Neural cell (in vitro differentiated cells): ENCODE measurements around the gene WDR36. TPM values are rescaled to one million over a fixed set of nuclear protein-coding genes. Genes with fewer than 3 reads are reported as not detected.

ENCODE experiments used
- H2AFZ ChIP-seq: fragments of 200-600, 300-800 bp; sonication (generic), shearing (Covaris generic); 2 replicates; pipeline ENCODE4 v1.6.0; 2014; ENCODE audit warnings: low read depth, mild to moderate bottlenecking, antibody characterized with exemption, low read length, moderate library complexity
- H3F3A ChIP-seq: fragments of 200-600 bp; shearing (Covaris generic); 2 replicates; pipeline ENCODE4 v1.6.1; 2016; ENCODE audit warnings: mild to moderate bottlenecking, moderate library complexity, mixed read lengths, antibody characterized with exemption, low read length; ENCODE audit not compliant: insufficient read depth, poor library complexity, severe bottlenecking
- H3K27ac ChIP-seq: fragments of 200-600, 300-800 bp; sonication (generic), shearing (Covaris generic); 2 replicates; pipeline ENCODE4 v1.5.1; 2014; ENCODE audit warnings: mild to moderate bottlenecking, low read length, moderate library complexity
- H3K27me3 ChIP-seq: fragments of 300-800, 200-600 bp; sonication (generic), shearing (Covaris generic); 2 replicates; pipeline ENCODE4 v1.6.0; 2014; ENCODE audit warnings: mild to moderate bottlenecking, low read depth, low read length, moderate library complexity; ENCODE audit not compliant: insufficient read depth
- H3K36me3 ChIP-seq: fragments of 300-800, 200-600 bp; sonication (generic), shearing (Covaris generic); 2 replicates; pipeline ENCODE4 v1.5.1; 2014; ENCODE audit warnings: mild to moderate bottlenecking, antibody characterized with exemption, low read length, moderate library complexity; ENCODE audit not compliant: insufficient read depth
- H3K4me2 ChIP-seq: fragments of 300-800, 200-600 bp; sonication (generic), shearing (Covaris generic); 2 replicates; pipeline ENCODE4 v1.6.0; 2014; ENCODE audit warnings: mild to moderate bottlenecking, low read length
- H3K4me3 ChIP-seq: fragments of 300-800, 200-600 bp; sonication (generic), shearing (Covaris generic); 2 replicates; pipeline ENCODE4 v1.5.1; 2014; ENCODE audit warnings: mild to moderate bottlenecking, low read length, moderate library complexity
- H3K79me2 ChIP-seq: fragments of 200-600 bp; shearing (Covaris generic); replicated peaks from 2 replicates; pipeline ENCODE4 v1.6.0; 2014; ENCODE audit warnings: mild to moderate bottlenecking, low read length, moderate library complexity; ENCODE audit not compliant: insufficient read depth
- H3K9ac ChIP-seq: fragments of 300-800, 200-600 bp; sonication (generic), shearing (Covaris generic); 2 replicates; pipeline ENCODE4 v1.6.1; 2016; ENCODE audit warnings: mild to moderate bottlenecking, low read length, mixed read lengths
- H3K9me2 ChIP-seq: fragments of 200-600 bp; shearing (Covaris generic); 2 replicates; pipeline ENCODE4 v1.6.1; 2016; ENCODE audit warnings: mild to moderate bottlenecking, low read length, mixed read lengths; ENCODE audit not compliant: insufficient read depth
- H3K9me3 ChIP-seq: fragments of 200-600, 300-800 bp; sonication (generic), shearing (Covaris generic); 2 replicates; pipeline ENCODE4 v1.6.1; 2016; ENCODE audit warnings: mild to moderate bottlenecking, mixed run types, low read length, moderate library complexity, mixed read lengths
- H4K20me1 ChIP-seq: fragments of 200-600 bp; shearing (Covaris generic); 2 replicates; pipeline ENCODE4 v1.6.1; 2016; ENCODE audit warnings: mild to moderate bottlenecking, mixed run types; ENCODE audit not compliant: insufficient read depth
- EP300 ChIP-seq: fragments of 450-650 bp; conservative IDR thresholded peaks from 2 replicates; pipeline ENCODE4 v1.6.1; 2014; ENCODE audit warnings: antibody characterized with exemption, mild to moderate bottlenecking, moderate library complexity; ENCODE audit not compliant: poor library complexity, severe bottlenecking
- EZH2 ChIP-seq: fragments of 200-600, 300-800 bp; shearing (Covaris generic), sonication (generic); IDR thresholded peaks from 2 replicates; pipeline ENCODE4 v1.6.1; 2014; ENCODE audit warnings: antibody characterized with exemption, low read length, borderline replicate concordance, mild to moderate bottlenecking; ENCODE audit not compliant: insufficient read depth, poor library complexity, severe bottlenecking
- MXI1 ChIP-seq: fragments of 450-650 bp; conservative IDR thresholded peaks from 2 replicates; pipeline ENCODE4 v1.6.1; 2014; ENCODE audit warnings: antibody characterized with exemption, mild to moderate bottlenecking; ENCODE audit not compliant: poor library complexity, severe bottlenecking
- POLR2AphosphoS5 ChIP-seq: IDR thresholded peaks from 2 replicates; pipeline ENCODE4 v1.6.1; 2012
- RAD21 ChIP-seq: fragments of 450-650 bp; conservative IDR thresholded peaks from 2 replicates; pipeline ENCODE4 v1.6.1; 2014; ENCODE audit warnings: antibody characterized with exemption, mild to moderate bottlenecking, moderate library complexity
- SMC3 ChIP-seq: fragments of 450-650 bp; conservative IDR thresholded peaks from 2 replicates; pipeline ENCODE4 v1.6.1; 2014; ENCODE audit warnings: antibody characterized with exemption, mild to moderate bottlenecking, moderate library complexity; ENCODE audit not compliant: poor library complexity
- TAF1 ChIP-seq: IDR thresholded peaks from 2 replicates; pipeline ENCODE4 v1.6.1; 2012; ENCODE audit warnings: low read depth
- polyA plus RNA-seq: library from polyadenylated mRNA; depleted of rRNA; stranded (reverse); fragments of >200 nt; gene quantifications from 2 replicates; pipeline ENCODE4 v1.2.3, GENCODE V29; 2014
- TF ChIP-seq, protein P1 (sequence below): fragments of 450-650 bp; IDR thresholded peaks from 2 replicates; pipeline ENCODE4 v1.5.1; 2014; ENCODE audit warnings: antibody characterized with exemption, mild to moderate bottlenecking, moderate library complexity; ENCODE audit not compliant: poor library complexity, severe bottlenecking
- TF ChIP-seq, protein P2 (sequence below): IDR thresholded peaks from 2 replicates; pipeline ENCODE4 v1.6.1; 2012; ENCODE audit warnings: borderline replicate concordance

Gene WDR36
- polyA plus RNA-seq, 1 donor from 2014 or later: 25.8 TPM

DNA sequence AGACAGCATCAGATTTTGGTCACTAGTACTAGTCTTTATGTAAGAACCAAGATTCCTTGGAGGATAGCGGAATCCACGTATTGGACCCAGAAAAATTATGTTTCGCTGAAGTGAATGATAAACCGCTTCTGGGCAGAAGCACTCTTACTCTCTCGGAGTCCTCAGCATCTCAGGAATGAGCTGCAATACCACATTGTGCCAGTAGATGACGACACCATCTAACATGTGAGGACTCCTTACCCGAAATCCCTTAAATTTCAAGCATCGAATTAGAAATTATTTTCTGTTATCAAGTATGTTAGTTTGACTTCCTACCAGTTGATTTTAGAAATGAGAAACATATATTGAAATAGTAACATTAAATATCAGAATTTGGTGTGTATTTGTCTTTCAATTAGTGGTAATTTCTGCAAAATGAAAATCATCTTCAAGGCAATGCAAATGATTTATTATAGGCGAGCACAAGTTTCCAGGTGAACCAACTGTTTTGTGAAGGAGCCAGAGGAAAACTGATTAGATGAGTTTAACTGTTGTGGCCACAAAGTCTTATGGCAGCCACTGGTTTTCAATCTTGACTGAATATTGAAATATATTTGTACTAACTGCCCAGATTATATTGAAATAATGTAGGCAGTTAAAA lies 66.1 kb downstream of the WDR36 start:
- Histone ChIP-seq H3K36me3 (no peaks in the 10 kb centered on the region), H3K9ac (no peak overlapping the region), H3K9me3 (no peaks in the 10 kb centered on the region), H3K79me2 (no peaks in the 10 kb centered on the region), H3K9me2 (no peaks in the 10 kb centered on the region), H4K20me1 (no peaks in the 10 kb centered on the region), H3F3A (no peaks in the 10 kb centered on the region), H3K27me3 (no peaks in the 10 kb centered on the region), H2AFZ (no peak overlapping the region), H3K4me2 (no peak overlapping the region), H3K4me3 (no peak overlapping the region), H3K27ac (no peak overlapping the region)
- peak; percentile 98 for TF ChIP-seq RAD21
- TF ChIP-seq TAF1: no peak
- TF ChIP-seq, protein P1, sequence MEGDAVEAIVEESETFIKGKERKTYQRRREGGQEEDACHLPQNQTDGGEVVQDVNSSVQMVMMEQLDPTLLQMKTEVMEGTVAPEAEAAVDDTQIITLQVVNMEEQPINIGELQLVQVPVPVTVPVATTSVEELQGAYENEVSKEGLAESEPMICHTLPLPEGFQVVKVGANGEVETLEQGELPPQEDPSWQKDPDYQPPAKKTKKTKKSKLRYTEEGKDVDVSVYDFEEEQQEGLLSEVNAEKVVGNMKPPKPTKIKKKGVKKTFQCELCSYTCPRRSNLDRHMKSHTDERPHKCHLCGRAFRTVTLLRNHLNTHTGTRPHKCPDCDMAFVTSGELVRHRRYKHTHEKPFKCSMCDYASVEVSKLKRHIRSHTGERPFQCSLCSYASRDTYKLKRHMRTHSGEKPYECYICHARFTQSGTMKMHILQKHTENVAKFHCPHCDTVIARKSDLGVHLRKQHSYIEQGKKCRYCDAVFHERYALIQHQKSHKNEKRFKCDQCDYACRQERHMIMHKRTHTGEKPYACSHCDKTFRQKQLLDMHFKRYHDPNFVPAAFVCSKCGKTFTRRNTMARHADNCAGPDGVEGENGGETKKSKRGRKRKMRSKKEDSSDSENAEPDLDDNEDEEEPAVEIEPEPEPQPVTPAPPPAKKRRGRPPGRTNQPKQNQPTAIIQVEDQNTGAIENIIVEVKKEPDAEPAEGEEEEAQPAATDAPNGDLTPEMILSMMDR: peak; percentile 97
- peak; percentile 97 for TF ChIP-seq SMC3

DNA sequence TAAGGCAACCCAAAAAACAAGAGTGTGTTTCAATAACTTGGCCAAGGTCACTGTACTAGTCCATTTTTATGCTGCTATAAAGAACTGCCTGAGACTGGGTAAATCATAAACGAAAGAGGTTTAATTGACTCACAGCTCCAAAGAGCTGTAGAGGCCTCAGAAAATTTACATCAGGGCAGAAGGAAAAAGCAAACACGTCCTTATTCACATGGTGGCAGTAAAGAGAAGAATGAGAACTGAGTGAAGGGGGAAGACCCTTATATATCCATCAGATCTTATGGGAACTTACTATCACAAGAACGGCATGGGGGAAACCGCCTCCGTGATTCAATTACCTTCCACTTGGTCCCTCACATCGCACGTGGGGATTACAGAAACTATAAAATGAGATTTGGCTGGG lies 67.7 kb downstream of the WDR36 start:
- H3K9me2 ChIP-seq: no peaks in the 10 kb centered on the region

DNA sequence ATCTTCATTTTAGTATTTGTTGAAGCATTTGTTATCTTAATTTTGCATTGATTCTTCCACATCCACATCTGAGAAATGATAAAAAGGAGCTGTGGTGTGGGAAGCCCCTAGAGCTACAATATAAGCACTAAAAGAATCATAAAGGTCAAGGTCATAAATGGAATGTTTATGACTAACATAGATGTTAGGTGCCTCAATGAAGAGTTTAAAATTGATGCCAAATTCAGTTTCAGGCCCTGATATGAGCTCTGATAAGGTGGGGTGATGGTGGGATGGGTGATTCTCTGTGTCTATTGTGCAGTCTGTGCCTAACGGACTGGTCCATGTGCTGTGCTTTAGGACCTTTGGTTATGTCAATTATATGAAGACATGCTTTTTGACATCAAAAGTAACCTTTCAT lies 70.9 kb downstream of the WDR36 start:
- H3K36me3 ChIP-seq: no peaks in the 10 kb centered on the region
- H2AFZ ChIP-seq: no peak overlapping the region
- H3K27ac ChIP-seq: no peak overlapping the region
- H3K27me3 ChIP-seq: no peaks in the 10 kb centered on the region
- H3K79me2 ChIP-seq: no peaks in the 10 kb centered on the region
- no peak overlapping the region for H3K4me3 ChIP-seq
- H3K4me2 ChIP-seq: no peak overlapping the region
- no peaks in the 10 kb centered on the region for H3F3A ChIP-seq
- H3K9me2 ChIP-seq: no peaks in the 10 kb centered on the region
- TF ChIP-seq MXI1: no peak
- no peak for TF ChIP-seq EP300
- no peak for TF ChIP-seq EZH2
- TF ChIP-seq, protein P1: no peak
- TF ChIP-seq SMC3: no peak
- TF ChIP-seq TAF1: no peak
- TF ChIP-seq RAD21: no peak
- TF ChIP-seq, protein P2, sequence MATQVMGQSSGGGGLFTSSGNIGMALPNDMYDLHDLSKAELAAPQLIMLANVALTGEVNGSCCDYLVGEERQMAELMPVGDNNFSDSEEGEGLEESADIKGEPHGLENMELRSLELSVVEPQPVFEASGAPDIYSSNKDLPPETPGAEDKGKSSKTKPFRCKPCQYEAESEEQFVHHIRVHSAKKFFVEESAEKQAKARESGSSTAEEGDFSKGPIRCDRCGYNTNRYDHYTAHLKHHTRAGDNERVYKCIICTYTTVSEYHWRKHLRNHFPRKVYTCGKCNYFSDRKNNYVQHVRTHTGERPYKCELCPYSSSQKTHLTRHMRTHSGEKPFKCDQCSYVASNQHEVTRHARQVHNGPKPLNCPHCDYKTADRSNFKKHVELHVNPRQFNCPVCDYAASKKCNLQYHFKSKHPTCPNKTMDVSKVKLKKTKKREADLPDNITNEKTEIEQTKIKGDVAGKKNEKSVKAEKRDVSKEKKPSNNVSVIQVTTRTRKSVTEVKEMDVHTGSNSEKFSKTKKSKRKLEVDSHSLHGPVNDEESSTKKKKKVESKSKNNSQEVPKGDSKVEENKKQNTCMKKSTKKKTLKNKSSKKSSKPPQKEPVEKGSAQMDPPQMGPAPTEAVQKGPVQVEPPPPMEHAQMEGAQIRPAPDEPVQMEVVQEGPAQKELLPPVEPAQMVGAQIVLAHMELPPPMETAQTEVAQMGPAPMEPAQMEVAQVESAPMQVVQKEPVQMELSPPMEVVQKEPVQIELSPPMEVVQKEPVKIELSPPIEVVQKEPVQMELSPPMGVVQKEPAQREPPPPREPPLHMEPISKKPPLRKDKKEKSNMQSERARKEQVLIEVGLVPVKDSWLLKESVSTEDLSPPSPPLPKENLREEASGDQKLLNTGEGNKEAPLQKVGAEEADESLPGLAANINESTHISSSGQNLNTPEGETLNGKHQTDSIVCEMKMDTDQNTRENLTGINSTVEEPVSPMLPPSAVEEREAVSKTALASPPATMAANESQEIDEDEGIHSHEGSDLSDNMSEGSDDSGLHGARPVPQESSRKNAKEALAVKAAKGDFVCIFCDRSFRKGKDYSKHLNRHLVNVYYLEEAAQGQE: no peak
- no peak for TF ChIP-seq POLR2AphosphoS5
- H3K9me3 ChIP-seq: no peaks in the 10 kb centered on the region
- no peaks in the 10 kb centered on the region for H4K20me1 ChIP-seq
- H3K9ac ChIP-seq: no peak overlapping the region

More for the DNA sequence above, 67.7 kb downstream of the WDR36 start:
- H2AFZ ChIP-seq: no peak overlapping the region
- no peaks in the 10 kb centered on the region for H3K36me3 ChIP-seq
- no peak overlapping the region for H3K4me2 ChIP-seq
- H3F3A ChIP-seq: no peaks in the 10 kb centered on the region
- H3K9ac ChIP-seq: no peak overlapping the region
- H3K4me3 ChIP-seq: no peak overlapping the region
- TF ChIP-seq SMC3 (peak; percentile 62), RAD21 (no peak), TAF1 (no peak)
- TF ChIP-seq, protein P1: peak; percentile 53
- H3K79me2 ChIP-seq: no peaks in the 10 kb centered on the region
- no peaks in the 10 kb centered on the region for H4K20me1 ChIP-seq
- no peaks in the 10 kb centered on the region for H3K27me3 ChIP-seq
- H3K9me3 ChIP-seq: no peaks in the 10 kb centered on the region
- H3K27ac ChIP-seq: no peak overlapping the region
